ENCODE results near the gene CHN1. TPM values are rescaled to one million over a fixed set of nuclear protein-coding genes. Genes with fewer than 3 reads are reported as not detected.

CHN1 gene
- total RNA-seq, 2 donors from 2014 or later = 2.2 to 2.8 TPM

- H3K9me3 ChIP-seq = no peaks in the 10 kb centered on the region
- no peaks in the 10 kb centered on the region for H3K4me1 ChIP-seq
- DNase-seq = no peak
- TF ChIP-seq, protein P1, sequence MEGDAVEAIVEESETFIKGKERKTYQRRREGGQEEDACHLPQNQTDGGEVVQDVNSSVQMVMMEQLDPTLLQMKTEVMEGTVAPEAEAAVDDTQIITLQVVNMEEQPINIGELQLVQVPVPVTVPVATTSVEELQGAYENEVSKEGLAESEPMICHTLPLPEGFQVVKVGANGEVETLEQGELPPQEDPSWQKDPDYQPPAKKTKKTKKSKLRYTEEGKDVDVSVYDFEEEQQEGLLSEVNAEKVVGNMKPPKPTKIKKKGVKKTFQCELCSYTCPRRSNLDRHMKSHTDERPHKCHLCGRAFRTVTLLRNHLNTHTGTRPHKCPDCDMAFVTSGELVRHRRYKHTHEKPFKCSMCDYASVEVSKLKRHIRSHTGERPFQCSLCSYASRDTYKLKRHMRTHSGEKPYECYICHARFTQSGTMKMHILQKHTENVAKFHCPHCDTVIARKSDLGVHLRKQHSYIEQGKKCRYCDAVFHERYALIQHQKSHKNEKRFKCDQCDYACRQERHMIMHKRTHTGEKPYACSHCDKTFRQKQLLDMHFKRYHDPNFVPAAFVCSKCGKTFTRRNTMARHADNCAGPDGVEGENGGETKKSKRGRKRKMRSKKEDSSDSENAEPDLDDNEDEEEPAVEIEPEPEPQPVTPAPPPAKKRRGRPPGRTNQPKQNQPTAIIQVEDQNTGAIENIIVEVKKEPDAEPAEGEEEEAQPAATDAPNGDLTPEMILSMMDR (IDR thresholded peaks at IDR 0.05) = no peak
- no peak overlapping the region for H3K4me3 ChIP-seq
- intact Hi-C loops (cut with DNase I) = no loop called here
- H3K27me3 ChIP-seq = no peaks in the 10 kb centered on the region
- H3K36me3 ChIP-seq = no peaks in the 10 kb centered on the region
- H3K9ac ChIP-seq (ENCODE audit: low read depth in 2 of 2, low read length in 2 of 2) = no peak overlapping the region
- no peak overlapping the region for H3K27ac ChIP-seq
Observed at GRCh38 chr2:174833737-174834136, 171.4 kb downstream of the CHN1 start.

GRCh38 chr2:174830561-174830960, 174.6 kb downstream of the CHN1 start:
- H3K4me3 ChIP-seq = no peak overlapping the region
- H3K27ac ChIP-seq = no peak overlapping the region
- no peaks in the 10 kb centered on the region for H3K27me3 ChIP-seq
- no peaks in the 10 kb centered on the region for H3K36me3 ChIP-seq
- intact Hi-C loops (cut with DNase I) = no loop called here
- no peaks in the 10 kb centered on the region for H3K9me3 ChIP-seq
- H3K9ac ChIP-seq (ENCODE audit: low read depth in 2 of 2, low read length in 2 of 2) = no peak overlapping the region
- H3K4me1 ChIP-seq = no peaks in the 10 kb centered on the region
- TF ChIP-seq, protein P1 (IDR thresholded peaks at IDR 0.05) = no peak
- DNase-seq = no peak

GRCh38 chr2:174829550-174829949, 175.6 kb downstream of the CHN1 start:
- TF ChIP-seq, protein P1 (IDR thresholded peaks at IDR 0.05) = no peak
- Histone ChIP-seq H3K27ac (no peak overlapping the region), H3K9me3 (no peaks in the 10 kb centered on the region), H3K4me1 (no peaks in the 10 kb centered on the region), H3K27me3 (no peaks in the 10 kb centered on the region), H3K36me3 (no peaks in the 10 kb centered on the region), H3K9ac (ENCODE audit: low read depth in 2 of 2, low read length in 2 of 2) (no peak overlapping the region), H3K4me3 (no peak overlapping the region)
- intact Hi-C loops (cut with DNase I) = no loop called here
- DNase-seq = no peak

GRCh38 chr2:174827371-174828369, 177.5 kb downstream of the CHN1 start:
- no peaks in the 10 kb centered on the region for H3K27me3 ChIP-seq
- H3K9ac ChIP-seq (ENCODE audit: low read depth in 2 of 2, low read length in 2 of 2) = no peak overlapping the region
- H3K4me3 ChIP-seq = no peak overlapping the region
- H3K27ac ChIP-seq = no peak overlapping the region
- H3K36me3 ChIP-seq = no peaks in the 10 kb centered on the region
- H3K9me3 ChIP-seq = no peaks in the 10 kb centered on the region
- no peak for DNase-seq
- intact Hi-C loops (cut with DNase I) = no loop called here
- no peaks in the 10 kb centered on the region for H3K4me1 ChIP-seq
- TF ChIP-seq, protein P1 (IDR thresholded peaks at IDR 0.05) = no peak

- Histone ChIP-seq H3K9ac (ENCODE audit: low read depth in 2 of 2, low read length in 2 of 2) (no peak overlapping the region), H3K9me3 (no peaks in the 10 kb centered on the region), H3K27ac (no peak overlapping the region), H3K36me3 (no peaks in the 10 kb centered on the region), H3K4me1 (no peaks in the 10 kb centered on the region), H3K4me3 (no peak overlapping the region), H3K27me3 (no peaks in the 10 kb centered on the region)
- TF ChIP-seq, protein P1 (IDR thresholded peaks at IDR 0.05) = no peak
- intact Hi-C loops (cut with DNase I) = no loop called here
- DNase-seq = no peak
Observed at GRCh38 chr2:174826051-174826450, 179.1 kb downstream of the CHN1 start.

Measured in colonic mucosa (tissue), 4 donors.